Neural progenitor cell (in vitro differentiated cells): Measurements from ENCODE around the gene ESPN. TPM values are rescaled to one million over a fixed set of nuclear protein-coding genes. Genes with fewer than 3 reads are reported as not detected.
A peak's percentile ranks its signal among the peaks of the same experiment; 100 is the strongest.

Experiments
- DNase-seq: peaks from one replicate; pipeline ENCODE4 v3.0.0-alpha.2; 2016; ENCODE audit warnings: low spot score
- H2AFZ ChIP-seq: fragments of 200-600 bp; sonication (generic); replicated peaks from 2 replicates; pipeline ENCODE4 v1.6.1; 2016; ENCODE audit warnings: antibody characterized with exemption
- H3F3A ChIP-seq: fragments of 200-600 bp; sonication (generic); 2 replicates; pipeline ENCODE4 v1.6.1; 2016; ENCODE audit warnings: antibody characterized with exemption, low read depth
- H3K27ac ChIP-seq: fragments of 200-600 bp; sonication (generic); 2 replicates; pipeline ENCODE4 v1.5.1; 2016; ENCODE audit warnings: mild to moderate bottlenecking
- H3K27me3 ChIP-seq: fragments of 200-600 bp; sonication (generic); 2 replicates; pipeline ENCODE4 v1.6.1; 2016; ENCODE audit warnings: mild to moderate bottlenecking, moderate library complexity
- H3K36me3 ChIP-seq: fragments of 200-600 bp; sonication (generic); 2 replicates; pipeline ENCODE4 v1.5.1; 2016
- H3K4me1 ChIP-seq: fragments of 200-600 bp; sonication (generic); 2 replicates; pipeline ENCODE4 v1.6.1; 2016; ENCODE audit warnings: mixed run types
- H3K4me2 ChIP-seq: fragments of 200-600 bp; sonication (generic); 2 replicates; pipeline ENCODE4 v1.6.1; 2016
- H3K4me3 ChIP-seq: fragments of 200-600 bp; sonication (generic); 2 replicates; pipeline ENCODE4 v1.5.1; 2016
- H3K79me2 ChIP-seq: fragments of 200-600 bp; sonication (generic); 2 replicates; pipeline ENCODE4 v1.6.1; 2016; ENCODE audit warnings: low read depth
- H3K9ac ChIP-seq: fragments of 200-600 bp; sonication (generic); 2 replicates; pipeline ENCODE4 v1.6.1; 2016
- H3K9me3 ChIP-seq: fragments of 200-600 bp; sonication (generic); 2 replicates; pipeline ENCODE4 v1.5.1; 2016; ENCODE audit warnings: low read depth
- H4K20me1 ChIP-seq: fragments of 200-600 bp; sonication (generic); 2 replicates; pipeline ENCODE4 v1.6.1; 2016; ENCODE audit warnings: low read depth
- H3K27ac Mint-ChIP-seq: 3 replicates; pipeline ENCODE4 v1.8.0; 2021; ENCODE audit warnings: mixed read lengths
- H3K27me3 Mint-ChIP-seq: 2 replicates; pipeline ENCODE4 v1.8.0; 2022; ENCODE audit warnings: low read depth, mild to moderate bottlenecking, inconsistent platforms, moderate library complexity, mixed read lengths; ENCODE audit not compliant: insufficient read depth
- H3K36me3 Mint-ChIP-seq: 3 replicates; pipeline ENCODE4 v1.8.0; 2021; ENCODE audit warnings: mixed read lengths
- H3K4me1 Mint-ChIP-seq: 3 replicates; pipeline ENCODE4 v1.8.0; 2021; ENCODE audit warnings: mixed read lengths
- H3K4me3 Mint-ChIP-seq: 3 replicates; pipeline ENCODE4 v1.8.0; 2021; ENCODE audit warnings: mild to moderate bottlenecking, moderate library complexity, mixed read lengths
- H3K9me3 Mint-ChIP-seq: 3 replicates; pipeline ENCODE4 v1.8.0; 2020; ENCODE audit warnings: mixed read lengths
- CTCF ChIP-seq: fragments of 200-600 bp; sonication (generic); IDR thresholded peaks from 2 replicates; pipeline ENCODE4 v1.5.1; 2017; ENCODE audit warnings: antibody characterized with exemption, mild to moderate bottlenecking
- EZH2 ChIP-seq: fragments of 200-600 bp; sonication (generic); IDR thresholded peaks from 2 replicates; pipeline ENCODE4 v1.6.1; 2017; ENCODE audit warnings: antibody characterized with exemption, mild to moderate bottlenecking, moderate library complexity
- EZH2phosphoT487 ChIP-seq: fragments of 200-600 bp; sonication (generic); IDR thresholded peaks from 2 replicates; pipeline ENCODE4 v1.6.1; 2017; ENCODE audit warnings: antibody characterized with exemption
- total RNA-seq: library from RNA; depleted of rRNA; stranded (reverse); fragments of >200 nt; gene quantifications from 2 replicates; pipeline ENCODE4 v1.2.3, GENCODE V29; 2015; ENCODE audit warnings: low replicate concordance

The ESPN gene
- total RNA-seq, 1 donor from 2014 or later: 7.1 TPM

DNA sequence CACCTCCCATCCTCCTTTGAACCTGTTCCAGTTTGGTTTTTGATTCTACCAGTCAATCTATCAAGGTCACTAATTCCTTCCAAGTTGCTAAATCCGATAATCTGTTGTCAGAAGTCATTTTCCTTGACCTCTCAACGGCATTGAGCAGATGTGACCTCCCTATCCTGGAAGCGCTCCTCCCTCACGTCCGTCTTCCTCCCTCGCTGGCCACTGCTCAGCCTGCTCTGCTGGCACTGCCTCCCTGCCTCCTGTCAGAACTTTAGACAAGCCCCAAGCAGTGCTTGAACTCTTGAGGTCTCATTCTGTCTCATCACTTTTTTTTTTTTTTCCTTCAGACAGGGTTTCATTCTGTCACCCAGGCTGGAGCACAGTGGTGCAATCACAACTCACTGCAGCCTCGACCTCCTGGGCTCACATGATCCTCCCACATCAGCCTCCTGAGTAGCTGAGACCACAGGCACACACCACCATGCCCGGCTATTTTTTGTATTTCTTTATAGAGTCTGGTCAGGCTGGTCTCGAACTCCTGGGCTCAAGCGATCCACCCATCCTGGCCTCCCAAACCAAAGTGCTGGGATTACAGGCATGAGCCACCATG is 26.6 kb upstream of the ESPN start:
- Histone ChIP-seq H3K36me3 (no peaks in the 10 kb centered on the region), H3K4me1 (no peaks in the 10 kb centered on the region), H3K27ac (no peak overlapping the region), H3K4me3 (no peak overlapping the region), H4K20me1 (no peaks in the 10 kb centered on the region), H3K9me3 (no peaks in the 10 kb centered on the region), H3K4me2 (no peak overlapping the region), H3K27me3 (peaks cover 5% of the 10 kb centered on the region), H3K9ac (no peak overlapping the region), H2AFZ (no peak overlapping the region), H3F3A (peaks cover 16% of the 10 kb centered on the region), H3K79me2 (no peaks in the 10 kb centered on the region)
- peaks cover 15% of the 10 kb centered on the region for H3K27me3 Mint-ChIP-seq
- peak overlapping the region; percentile 21 for H3K4me3 Mint-ChIP-seq
- H3K4me1 Mint-ChIP-seq: peaks cover 17% of the 10 kb centered on the region
- peak overlapping the region; percentile 9 for H3K27ac Mint-ChIP-seq
- no peak for DNase-seq
- no peaks in the 10 kb centered on the region for H3K9me3 Mint-ChIP-seq
- H3K36me3 Mint-ChIP-seq: no peaks in the 10 kb centered on the region
- no peak for TF ChIP-seq CTCF
- no peak for TF ChIP-seq EZH2phosphoT487
- no peak for TF ChIP-seq EZH2

- TF ChIP-seq CTCF (no peak), EZH2phosphoT487 (no peak), EZH2 (no peak)
- no peak overlapping the region for H2AFZ ChIP-seq
- H3K4me3 ChIP-seq: no peak overlapping the region
- H3K9ac ChIP-seq: no peak overlapping the region
- H3K9me3 Mint-ChIP-seq: no peaks in the 10 kb centered on the region
- no peaks in the 10 kb centered on the region for H3K4me1 ChIP-seq
- DNase-seq: no peak
- H3K4me1 Mint-ChIP-seq: peaks cover 11% of the 10 kb centered on the region
- H3K4me2 ChIP-seq: no peak overlapping the region
- H3K36me3 Mint-ChIP-seq: no peaks in the 10 kb centered on the region
- no peaks in the 10 kb centered on the region for H3K36me3 ChIP-seq
- peaks cover 11% of the 10 kb centered on the region for H3K27me3 ChIP-seq
- H3K79me2 ChIP-seq: no peaks in the 10 kb centered on the region
- no peak overlapping the region for H3K27ac ChIP-seq
- H3K9me3 ChIP-seq: no peaks in the 10 kb centered on the region
- no peak overlapping the region for H3K4me3 Mint-ChIP-seq
- H3K27ac Mint-ChIP-seq: no peak overlapping the region
- no peaks in the 10 kb centered on the region for H4K20me1 ChIP-seq
- peaks cover 13% of the 10 kb centered on the region for H3K27me3 Mint-ChIP-seq
- peaks cover 6% of the 10 kb centered on the region for H3F3A ChIP-seq
Measured at GRCh38 chr1:6399294-6399693, 25.3 kb upstream of the ESPN start.

GRCh38 chr1:6401673-6402072 is 22.9 kb upstream of the ESPN start:
- Histone ChIP-seq H3K27ac (no peak overlapping the region), H3F3A (peaks cover 6% of the 10 kb centered on the region), H4K20me1 (no peaks in the 10 kb centered on the region), H3K4me2 (no peak overlapping the region), H3K9me3 (no peaks in the 10 kb centered on the region), H2AFZ (no peak overlapping the region), H3K79me2 (no peaks in the 10 kb centered on the region), H3K36me3 (no peaks in the 10 kb centered on the region), H3K4me3 (no peak overlapping the region), H3K27me3 (peaks cover 25% of the 10 kb centered on the region), H3K4me1 (no peaks in the 10 kb centered on the region), H3K9ac (no peak overlapping the region)
- Mint-ChIP-seq H3K9me3 (no peaks in the 10 kb centered on the region), H3K4me1 (peaks cover 5% of the 10 kb centered on the region), H3K36me3 (no peaks in the 10 kb centered on the region), H3K27me3 (peaks cover 15% of the 10 kb centered on the region), H3K4me3 (no peak overlapping the region), H3K27ac (no peak overlapping the region)
- TF ChIP-seq EZH2phosphoT487 (no peak), EZH2 (no peak), CTCF (no peak)
- DNase-seq: no peak
